Esophagus muscularis mucosa (tissue), 3 donors: ENCODE results near the gene TRIM46.

Experiments
- EP300 ChIP-seq: sonication (generic); formaldehyde crosslinking; IDR thresholded peaks from one replicate; pipeline ENCODE4 v1.6.1; 2017; ENCODE audit warnings: antibody characterized with exemption
- POLR2A ChIP-seq: fragments of 450-650 bp; IDR thresholded peaks from one replicate; pipeline ENCODE4 v1.6.1; 2017; ENCODE audit warnings: antibody characterized with exemption, moderate library complexity, mild to moderate bottlenecking, low read depth
- POLR2AphosphoS5 ChIP-seq, 2 donors: sonication (generic); formaldehyde crosslinking; IDR thresholded peaks; one replicate each; pipeline ENCODE4 v1.6.1; 2017; ENCODE audit warnings: antibody characterized with exemption in 2 of 2

GRCh38 chr1:155175281-155175926 lies 1.8 kb downstream of the TRIM46 start:
- no peak for TF ChIP-seq POLR2A
- no peak for TF ChIP-seq POLR2AphosphoS5 (IDR thresholded peaks at IDR 0.05)
- TF ChIP-seq EP300, result no peak
